Measurements from ENCODE around the gene SPATA31D1. TPM values are rescaled to one million over a fixed set of nuclear protein-coding genes. Genes with fewer than 3 reads are reported as not detected.

The SPATA31D1 gene
- total and polyA plus RNA-seq, 2 of the 13 experiments (the other 11 are each of a cell fraction or from before 2014, with no cell fraction given): not detected

DNA sequence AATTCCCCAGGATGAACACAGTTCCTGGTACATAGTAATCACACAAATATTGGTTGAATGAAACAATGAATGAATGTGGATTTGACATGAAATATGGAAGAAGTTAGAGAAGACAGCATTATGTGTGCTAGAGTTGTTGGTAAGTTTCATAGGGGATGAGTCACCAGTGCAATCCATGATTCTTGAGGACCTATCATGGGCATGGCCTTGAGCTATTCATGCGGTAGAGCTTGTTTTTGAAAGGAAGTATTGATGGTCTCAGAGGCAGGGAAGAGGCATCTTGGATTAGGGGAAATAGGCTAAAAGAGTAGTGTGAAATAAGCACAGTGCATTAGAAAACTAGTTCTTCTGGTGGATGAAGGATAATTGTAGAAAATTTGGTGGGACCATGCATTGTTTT, 22.1 kb downstream of the SPATA31D1 start (continued):
- TF ChIP-seq, protein P1, sequence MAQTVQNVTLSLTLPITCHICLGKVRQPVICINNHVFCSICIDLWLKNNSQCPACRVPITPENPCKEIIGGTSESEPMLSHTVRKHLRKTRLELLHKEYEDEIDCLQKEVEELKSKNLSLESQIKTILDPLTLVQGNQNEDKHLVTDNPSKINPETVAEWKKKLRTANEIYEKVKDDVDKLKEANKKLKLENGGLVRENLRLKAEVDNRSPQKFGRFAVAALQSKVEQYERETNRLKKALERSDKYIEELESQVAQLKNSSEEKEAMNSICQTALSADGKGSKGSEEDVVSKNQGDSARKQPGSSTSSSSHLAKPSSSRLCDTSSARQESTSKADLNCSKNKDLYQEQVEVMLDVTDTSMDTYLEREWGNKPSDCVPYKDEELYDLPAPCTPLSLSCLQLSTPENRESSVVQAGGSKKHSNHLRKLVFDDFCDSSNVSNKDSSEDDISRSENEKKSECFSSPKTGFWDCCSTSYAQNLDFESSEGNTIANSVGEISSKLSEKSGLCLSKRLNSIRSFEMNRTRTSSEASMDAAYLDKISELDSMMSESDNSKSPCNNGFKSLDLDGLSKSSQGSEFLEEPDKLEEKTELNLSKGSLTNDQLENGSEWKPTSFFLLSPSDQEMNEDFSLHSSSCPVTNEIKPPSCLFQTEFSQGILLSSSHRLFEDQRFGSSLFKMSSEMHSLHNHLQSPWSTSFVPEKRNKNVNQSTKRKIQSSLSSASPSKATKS (CRISPR knock-in tag; IDR thresholded peaks at IDR 0.05): no peak
- TF ChIP-seq, protein P2, sequence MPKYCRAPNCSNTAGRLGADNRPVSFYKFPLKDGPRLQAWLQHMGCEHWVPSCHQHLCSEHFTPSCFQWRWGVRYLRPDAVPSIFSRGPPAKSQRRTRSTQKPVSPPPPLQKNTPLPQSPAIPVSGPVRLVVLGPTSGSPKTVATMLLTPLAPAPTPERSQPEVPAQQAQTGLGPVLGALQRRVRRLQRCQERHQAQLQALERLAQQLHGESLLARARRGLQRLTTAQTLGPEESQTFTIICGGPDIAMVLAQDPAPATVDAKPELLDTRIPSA (CRISPR knock-in tag; IDR thresholded peaks at IDR 0.05; ENCODE audit: borderline replicate concordance): no peak
- TF ChIP-seq, protein P3, sequence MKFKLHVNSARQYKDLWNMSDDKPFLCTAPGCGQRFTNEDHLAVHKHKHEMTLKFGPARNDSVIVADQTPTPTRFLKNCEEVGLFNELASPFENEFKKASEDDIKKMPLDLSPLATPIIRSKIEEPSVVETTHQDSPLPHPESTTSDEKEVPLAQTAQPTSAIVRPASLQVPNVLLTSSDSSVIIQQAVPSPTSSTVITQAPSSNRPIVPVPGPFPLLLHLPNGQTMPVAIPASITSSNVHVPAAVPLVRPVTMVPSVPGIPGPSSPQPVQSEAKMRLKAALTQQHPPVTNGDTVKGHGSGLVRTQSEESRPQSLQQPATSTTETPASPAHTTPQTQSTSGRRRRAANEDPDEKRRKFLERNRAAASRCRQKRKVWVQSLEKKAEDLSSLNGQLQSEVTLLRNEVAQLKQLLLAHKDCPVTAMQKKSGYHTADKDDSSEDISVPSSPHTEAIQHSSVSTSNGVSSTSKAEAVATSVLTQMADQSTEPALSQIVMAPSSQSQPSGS (CRISPR knock-in tag; IDR thresholded peaks at IDR 0.05): no peak
- TF ChIP-seq, protein P4, sequence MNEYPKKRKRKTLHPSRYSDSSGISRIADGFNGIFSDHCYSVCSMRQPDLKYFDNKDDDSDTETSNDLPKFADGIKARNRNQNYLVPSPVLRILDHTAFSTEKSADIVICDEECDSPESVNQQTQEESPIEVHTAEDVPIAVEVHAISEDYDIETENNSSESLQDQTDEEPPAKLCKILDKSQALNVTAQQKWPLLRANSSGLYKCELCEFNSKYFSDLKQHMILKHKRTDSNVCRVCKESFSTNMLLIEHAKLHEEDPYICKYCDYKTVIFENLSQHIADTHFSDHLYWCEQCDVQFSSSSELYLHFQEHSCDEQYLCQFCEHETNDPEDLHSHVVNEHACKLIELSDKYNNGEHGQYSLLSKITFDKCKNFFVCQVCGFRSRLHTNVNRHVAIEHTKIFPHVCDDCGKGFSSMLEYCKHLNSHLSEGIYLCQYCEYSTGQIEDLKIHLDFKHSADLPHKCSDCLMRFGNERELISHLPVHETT (CRISPR knock-in tag; conservative IDR thresholded peaks at IDR 0.05): no peak
- TF ChIP-seq ZSCAN25 (CRISPR knock-in tag; IDR thresholded peaks at IDR 0.05): no peak
- no peak for TF ChIP-seq ZNF451 (CRISPR knock-in tag; IDR thresholded peaks at IDR 0.05)
- TF ChIP-seq CHD2 (IDR thresholded peaks at IDR 0.05; ENCODE audit: low read depth, low read length): no peak

DNA sequence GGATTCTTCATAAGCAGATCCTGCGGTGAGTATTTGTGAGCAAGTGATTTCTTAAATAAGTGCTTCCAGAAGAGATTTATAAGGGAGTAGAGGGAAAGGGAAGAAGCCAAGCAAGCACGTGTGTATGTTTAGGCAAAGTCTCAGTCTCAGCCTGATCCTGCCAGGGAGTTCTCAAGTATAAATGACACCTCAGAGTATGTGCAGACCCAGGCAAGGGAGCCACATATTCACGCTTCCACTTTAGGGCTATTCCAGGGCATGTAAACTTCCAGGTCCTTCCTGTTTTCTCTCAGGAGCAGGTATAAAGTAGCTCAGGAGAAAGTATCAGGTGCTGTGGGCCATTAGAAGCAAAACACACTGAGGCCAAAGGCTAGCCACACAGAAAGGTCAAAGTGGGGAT, 22.6 kb downstream of the SPATA31D1 start:
- Histone ChIP-seq H3K9ac (ENCODE audit: insufficient read depth, low read depth, low read length) (no peak overlapping the region), H3K4me2 (ENCODE audit: low read depth, low read length) (no peak overlapping the region), H2AFZ (ENCODE audit: low read length) (no peak overlapping the region), H3K27ac (ENCODE audit: extremely low read length, insufficient read depth, low read length) (no peak overlapping the region), H3K9me3 (ENCODE audit: low read length) (no peaks in the 10 kb centered on the region), H4K20me1 (ENCODE audit: insufficient read depth, low read length) (no peaks in the 10 kb centered on the region), H3K79me2 (ENCODE audit: insufficient read depth, low read length) (no peaks in the 10 kb centered on the region), H3K4me1 (ENCODE audit: insufficient read depth, low read length) (no peaks in the 10 kb centered on the region), H3K36me3 (replicated peaks in 1 of 2; ENCODE audit: control insufficient read depth in 1 of 2, insufficient read depth in 2 of 2, low read length in 2 of 2) (no peaks in the 10 kb centered on the region), H3K27me3 (ENCODE audit: control insufficient read depth in 1 of 2, insufficient read depth in 2 of 2, low read length in 2 of 2) (no peaks in the 10 kb centered on the region), H3K4me3 (replicated peaks in 1 of 3; ENCODE audit: insufficient read depth in 1 of 3, low read depth in 2 of 3, low read length in 3 of 3) (no peak overlapping the region)
- no peak for FAIRE-seq
- in situ Hi-C loops (cut with HindIII; ENCODE audit: extremely low pct_ligation_motif_present, low pct_unique_long_range_greater_than_20kb) (no loop called here), intact Hi-C loops (cut with micrococcal nuclease; ENCODE audit: unreplicated experiment) (no loop called here)
- WGBS (ENCODE audit: low lambda C conversion rate): 23% methylated on average over 3 of the region's 3 CpGs
- no peak for TF ChIP-seq RBM22 (optimal IDR thresholded peaks at IDR 0.05; ENCODE audit: low read length)
- TF ChIP-seq CBX1 (IDR thresholded peaks at IDR 0.05; ENCODE audit: low read depth): no peak
- TF ChIP-seq SKI (IDR thresholded peaks at IDR 0.05; ENCODE audit: partially characterized antibody): no peak
- TF ChIP-seq, protein P2 (CRISPR knock-in tag; IDR thresholded peaks at IDR 0.05; ENCODE audit: borderline replicate concordance): no peak
- TF ChIP-seq, protein P5, sequence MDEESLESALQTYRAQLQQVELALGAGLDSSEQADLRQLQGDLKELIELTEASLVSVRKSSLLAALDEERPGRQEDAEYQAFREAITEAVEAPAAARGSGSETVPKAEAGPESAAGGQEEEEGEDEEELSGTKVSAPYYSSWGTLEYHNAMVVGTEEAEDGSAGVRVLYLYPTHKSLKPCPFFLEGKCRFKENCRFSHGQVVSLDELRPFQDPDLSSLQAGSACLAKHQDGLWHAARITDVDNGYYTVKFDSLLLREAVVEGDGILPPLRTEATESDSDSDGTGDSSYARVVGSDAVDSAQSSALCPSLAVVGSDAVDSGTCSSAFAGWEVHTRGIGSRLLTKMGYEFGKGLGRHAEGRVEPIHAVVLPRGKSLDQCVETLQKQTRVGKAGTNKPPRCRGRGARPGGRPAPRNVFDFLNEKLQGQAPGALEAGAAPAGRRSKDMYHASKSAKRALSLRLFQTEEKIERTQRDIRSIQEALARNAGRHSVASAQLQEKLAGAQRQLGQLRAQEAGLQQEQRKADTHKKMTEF (CRISPR knock-in tag; IDR thresholded peaks at IDR 0.05): no peak
- no peak for TF ChIP-seq ZNF343 (CRISPR knock-in tag; IDR thresholded peaks at IDR 0.05)
- TF ChIP-seq, protein P6, sequence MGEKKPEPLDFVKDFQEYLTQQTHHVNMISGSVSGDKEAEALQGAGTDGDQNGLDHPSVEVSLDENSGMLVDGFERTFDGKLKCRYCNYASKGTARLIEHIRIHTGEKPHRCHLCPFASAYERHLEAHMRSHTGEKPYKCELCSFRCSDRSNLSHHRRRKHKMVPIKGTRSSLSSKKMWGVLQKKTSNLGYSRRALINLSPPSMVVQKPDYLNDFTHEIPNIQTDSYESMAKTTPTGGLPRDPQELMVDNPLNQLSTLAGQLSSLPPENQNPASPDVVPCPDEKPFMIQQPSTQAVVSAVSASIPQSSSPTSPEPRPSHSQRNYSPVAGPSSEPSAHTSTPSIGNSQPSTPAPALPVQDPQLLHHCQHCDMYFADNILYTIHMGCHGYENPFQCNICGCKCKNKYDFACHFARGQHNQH (CRISPR knock-in tag; IDR thresholded peaks at IDR 0.05): no peak
- TF ChIP-seq BRD4 (CRISPR knock-in tag; IDR thresholded peaks at IDR 0.05): no peak
- DNase-seq (ENCODE audit: low spot score): no peak
- CTCF ChIA-PET (ENCODE audit: low intra/inter-chr PET ratio, low total read pairs): no interaction called here
- ATAC-seq: no peak
- BruUV-seq (replicated peaks): no TSS peak
- POLR2A ChIA-PET: no interaction called here

Data from HepG2 (cell line).